SK-N-SH treated with all-trans-retinoic acid at 6 μM for 48 hours (cell line): ENCODE results near the gene SCYL1.

ENCODE experiments used
- ARNTL ChIP-seq: fragments of 450-650 bp; formaldehyde crosslinking; IDR thresholded peaks from 2 replicates; pipeline ENCODE4 v1.5.0; 2020; ENCODE audit warnings: low read depth, mild to moderate bottlenecking, moderate library complexity, borderline replicate concordance
- ESRRG ChIP-seq: fragments of 250-450 bp; sonication (Bioruptor Pico); IDR thresholded peaks from 2 replicates; pipeline ENCODE4 v1.6.1; 2021; ENCODE audit warnings: mild to moderate bottlenecking
- PPARA ChIP-seq: fragments of 250-450 bp; sonication (Bioruptor Pico); IDR thresholded peaks from 2 replicates; pipeline ENCODE4 v1.5.0; 2020; ENCODE audit warnings: mild to moderate bottlenecking, borderline replicate concordance
- ZFP3 ChIP-seq: fragments of 250-450 bp; sonication (Bioruptor Pico); IDR thresholded peaks from 2 replicates; pipeline ENCODE4 v1.5.0; 2020; ENCODE audit warnings: mild to moderate bottlenecking, moderate library complexity
- ZNF70 ChIP-seq: fragments of 450-650 bp; formaldehyde crosslinking; IDR thresholded peaks from 2 replicates; pipeline ENCODE4 v1.5.0; 2020; ENCODE audit warnings: mild to moderate bottlenecking, moderate library complexity
- ZNF8 ChIP-seq: fragments of 450-650 bp; formaldehyde crosslinking; IDR thresholded peaks from 2 replicates; pipeline ENCODE4 v1.5.0; 2020; ENCODE audit warnings: mild to moderate bottlenecking, moderate library complexity

- TF ChIP-seq ZNF8 (CRISPR knock-in tag) (no peak), PPARA (CRISPR knock-in tag) (no peak), ZFP3 (CRISPR knock-in tag) (no peak), ESRRG (CRISPR knock-in tag) (no peak), ZNF70 (CRISPR knock-in tag) (no peak), ARNTL (CRISPR knock-in tag) (no peak)
Observed at GRCh38 chr11:65565624-65566453, 41.0 kb downstream of the SCYL1 start.
